ENCODE data around the gene RBM25. TPM values are rescaled to one million over a fixed set of nuclear protein-coding genes. Genes with fewer than 3 reads are reported as not detected.
"Not testable (repeated sequence)": the region's sequence is repeated elsewhere in the genome, so short reads cannot be mapped to it uniquely, and the experiment has no call there.

RBM25 gene
- total and polyA plus RNA-seq, 5 donors = 25.8 to 43.6 (median 39.1) TPM

DNA sequence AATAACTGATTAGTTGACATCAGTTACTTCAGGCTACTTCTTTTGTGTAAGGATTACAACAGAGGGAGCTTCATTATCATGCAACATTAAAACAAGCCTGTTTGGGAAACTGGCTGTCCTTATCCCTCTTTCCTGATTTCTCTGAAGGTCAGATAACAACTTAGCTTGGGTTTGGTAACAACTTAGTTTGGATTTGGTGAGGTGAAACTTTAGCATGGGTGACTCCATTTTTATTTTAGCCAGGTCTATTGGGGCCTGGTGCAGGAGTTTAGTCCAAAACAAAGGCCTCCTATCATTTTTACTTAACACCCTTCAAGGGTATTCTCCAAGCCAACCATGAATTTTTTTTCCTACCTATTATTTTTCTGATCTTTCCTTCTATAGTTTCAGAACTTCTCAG lies 30.4 kb upstream of the RBM25 start:
- Histone ChIP-seq H3K27ac (ENCODE audit: low read length) (no peak overlapping the region), H3K9me3 (ENCODE audit: control insufficient read depth, low read length) (no peaks in the 10 kb centered on the region), H3K27me3 (ENCODE audit: control insufficient read depth, insufficient read depth) (no peaks in the 10 kb centered on the region), H3K4me1 (ENCODE audit: control insufficient read depth, insufficient read depth, low read length) (no peaks in the 10 kb centered on the region), H3K4me3 (ENCODE audit: low read length) (no peak overlapping the region)
- DNase-seq (no peak), ATAC-seq (no peak)
- intact Hi-C loops (cut with DNase I) = no loop called here

DNA sequence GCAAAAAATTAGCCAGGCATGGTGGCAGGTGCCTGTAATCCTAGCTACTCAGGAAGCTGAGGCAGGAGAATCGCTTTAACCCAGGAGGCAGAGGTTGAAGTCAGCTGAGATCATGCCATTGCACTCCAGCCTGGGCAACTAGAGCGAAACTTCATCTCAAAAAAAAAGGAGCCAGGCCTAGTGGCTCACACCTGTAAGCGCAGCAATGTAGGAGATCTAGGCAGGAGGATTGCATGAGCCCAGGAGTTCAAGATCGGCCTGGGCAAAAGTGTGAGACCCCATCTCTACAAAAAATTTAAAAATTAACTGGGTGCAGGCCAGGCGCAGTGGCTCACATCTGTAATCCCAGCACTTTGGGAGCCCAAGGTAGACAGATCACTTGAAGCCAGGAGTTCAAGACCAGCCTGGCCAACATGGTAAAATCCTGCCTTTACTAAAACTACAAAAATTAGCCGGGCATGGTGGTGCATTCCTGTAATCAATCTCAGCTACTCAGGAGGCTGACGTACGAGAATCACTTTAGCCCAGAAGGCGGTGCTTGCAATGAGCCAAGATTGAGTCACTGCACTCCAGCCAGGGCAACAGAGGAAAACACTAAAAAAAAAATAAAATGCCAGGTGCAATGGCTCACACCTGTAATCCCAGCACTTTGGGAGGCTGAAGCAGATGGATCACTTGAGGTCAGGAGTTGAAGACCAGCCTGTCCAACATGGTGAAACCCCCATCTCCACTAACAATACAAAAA lies 21.5 kb upstream of the RBM25 start:
- H3K27ac ChIP-seq (ENCODE audit: low read length); H3K4me1 ChIP-seq (ENCODE audit: control insufficient read depth, insufficient read depth, low read length); DNase-seq; ATAC-seq; H3K27me3 ChIP-seq (ENCODE audit: control insufficient read depth, insufficient read depth); H3K9me3 ChIP-seq (ENCODE audit: control insufficient read depth, low read length); H3K4me3 ChIP-seq (ENCODE audit: low read length); intact Hi-C loops (cut with DNase I): not testable (repeated sequence)
- WGBS = 91% methylated on average over 9 of the region's 9 CpGs

DNA sequence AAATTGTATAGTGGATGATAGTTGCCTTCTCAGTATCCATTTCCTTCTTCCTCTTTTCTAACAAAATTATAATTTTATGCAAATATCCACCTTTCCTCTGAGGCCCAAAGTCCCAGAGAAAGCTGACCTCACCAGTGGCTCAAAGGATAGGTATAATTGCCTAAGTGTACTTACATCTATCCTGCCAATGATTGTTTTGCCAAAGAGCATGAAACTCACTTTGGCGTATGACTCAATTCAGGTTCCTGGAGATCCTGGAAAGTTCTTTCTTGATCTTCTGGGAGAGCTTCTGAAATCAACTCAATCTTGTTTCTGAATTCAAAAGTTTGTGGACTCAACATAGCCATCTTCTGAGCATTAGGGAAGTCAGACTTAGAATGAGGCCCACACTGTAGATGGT lies 10.5 kb upstream of the RBM25 start:
- DNase-seq (no peak), ATAC-seq (no peak)
- Histone ChIP-seq H3K4me3 (ENCODE audit: low read length) (no peak overlapping the region), H3K9me3 (ENCODE audit: control insufficient read depth, low read length) (no peaks in the 10 kb centered on the region), H3K27ac (ENCODE audit: low read length) (no peak overlapping the region), H3K4me1 (ENCODE audit: control insufficient read depth, insufficient read depth, low read length) (no peaks in the 10 kb centered on the region), H3K27me3 (ENCODE audit: control insufficient read depth, insufficient read depth) (no peaks in the 10 kb centered on the region)
- intact Hi-C loops (cut with DNase I) = no loop called here
- 97% methylated on average over 1 of the region's 1 CpG for WGBS

DNA sequence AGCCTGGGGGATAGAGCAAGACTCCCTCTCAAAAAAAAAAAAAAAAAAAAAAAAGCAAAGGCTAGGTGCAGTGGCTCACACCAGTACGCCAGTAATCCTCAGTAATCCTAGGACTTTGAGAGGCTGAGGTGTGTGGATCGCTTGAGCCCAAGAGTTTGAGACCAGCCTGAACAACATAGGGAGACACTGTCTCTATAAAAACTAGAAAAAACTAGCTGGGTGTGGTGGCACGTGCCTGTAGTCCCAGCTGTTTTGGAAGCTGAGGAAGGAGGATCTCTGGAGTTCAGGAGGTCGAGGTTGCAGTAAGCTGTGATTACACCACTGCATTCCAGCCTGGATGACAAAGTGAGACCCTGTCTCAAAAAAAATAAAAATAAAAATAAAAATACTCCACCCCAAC lies 8.9 kb upstream of the RBM25 start:
- Histone ChIP-seq H3K27me3 (ENCODE audit: control insufficient read depth, insufficient read depth) (no peaks in the 10 kb centered on the region), H3K4me1 (ENCODE audit: control insufficient read depth, insufficient read depth, low read length) (no peaks in the 10 kb centered on the region), H3K27ac (ENCODE audit: low read length) (no peak overlapping the region), H3K9me3 (ENCODE audit: control insufficient read depth, low read length) (no peaks in the 10 kb centered on the region), H3K4me3 (ENCODE audit: low read length) (no peak overlapping the region)
- ATAC-seq (no peak), DNase-seq (no peak)
- WGBS = 61% methylated on average over 4 of the region's 4 CpGs
- intact Hi-C loops (cut with DNase I) = no loop called here

DNA sequence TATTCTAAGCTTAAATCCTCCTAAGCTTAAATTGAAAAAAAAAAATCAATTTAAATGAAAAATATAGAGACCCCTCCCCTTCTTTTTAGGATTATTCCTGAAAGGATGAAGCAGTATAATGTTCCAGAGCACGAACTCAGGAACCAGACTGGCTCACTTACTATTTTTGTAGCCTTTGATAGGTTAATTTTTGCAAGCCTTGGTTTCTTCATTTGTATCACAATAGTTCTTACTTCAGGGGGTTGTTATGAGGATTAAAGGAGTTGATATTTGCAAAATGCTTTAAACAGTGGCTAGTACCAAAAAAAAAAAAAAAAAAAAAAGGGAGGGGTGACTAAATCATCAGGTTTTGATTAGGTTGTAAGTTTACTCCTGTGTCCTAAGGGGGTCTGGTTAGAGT lies 3.1 kb upstream of the RBM25 start:
- Histone ChIP-seq H3K4me3 (ENCODE audit: low read length) (no peak overlapping the region), H3K9me3 (ENCODE audit: control insufficient read depth, low read length) (no peaks in the 10 kb centered on the region), H3K27me3 (ENCODE audit: control insufficient read depth, insufficient read depth) (no peaks in the 10 kb centered on the region), H3K27ac (ENCODE audit: low read length) (no peak overlapping the region), H3K4me1 (ENCODE audit: control insufficient read depth, insufficient read depth, low read length) (no peaks in the 10 kb centered on the region)
- ATAC-seq (no peak), DNase-seq (no peak)
- WGBS = 90% methylated on average over 1 of the region's 1 CpG
- intact Hi-C loops (cut with DNase I) = no loop called here

DNA sequence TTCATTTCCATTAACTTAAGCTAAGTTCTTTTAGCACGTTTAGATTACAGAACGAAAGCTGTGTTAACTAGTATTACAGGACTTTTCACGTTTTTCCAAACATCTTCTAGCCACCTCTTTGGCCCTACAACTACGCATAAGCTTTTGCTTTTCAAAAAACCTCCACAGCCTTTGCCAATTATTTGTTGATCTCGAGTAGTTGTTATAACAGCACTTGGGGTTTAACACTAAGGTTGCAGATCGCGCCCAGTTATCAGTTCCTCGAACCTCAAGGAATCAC lies 450 bp upstream of the RBM25 start:
- 6% methylated on average over 8 of the region's 8 CpGs for WGBS
- DNase-seq (no peak), ATAC-seq (no peak)
- Histone ChIP-seq H3K27ac (ENCODE audit: low read length) (peak overlapping the region; percentile 98), H3K4me1 (ENCODE audit: control insufficient read depth, insufficient read depth, low read length) (peaks cover 3% of the 10 kb centered on the region), H3K9me3 (ENCODE audit: control insufficient read depth, low read length) (no peaks in the 10 kb centered on the region), H3K4me3 (ENCODE audit: low read length) (peak overlapping the region; percentile 69), H3K27me3 (ENCODE audit: control insufficient read depth, insufficient read depth) (no peaks in the 10 kb centered on the region)
- intact Hi-C loops (cut with DNase I) = no loop called here

DNA sequence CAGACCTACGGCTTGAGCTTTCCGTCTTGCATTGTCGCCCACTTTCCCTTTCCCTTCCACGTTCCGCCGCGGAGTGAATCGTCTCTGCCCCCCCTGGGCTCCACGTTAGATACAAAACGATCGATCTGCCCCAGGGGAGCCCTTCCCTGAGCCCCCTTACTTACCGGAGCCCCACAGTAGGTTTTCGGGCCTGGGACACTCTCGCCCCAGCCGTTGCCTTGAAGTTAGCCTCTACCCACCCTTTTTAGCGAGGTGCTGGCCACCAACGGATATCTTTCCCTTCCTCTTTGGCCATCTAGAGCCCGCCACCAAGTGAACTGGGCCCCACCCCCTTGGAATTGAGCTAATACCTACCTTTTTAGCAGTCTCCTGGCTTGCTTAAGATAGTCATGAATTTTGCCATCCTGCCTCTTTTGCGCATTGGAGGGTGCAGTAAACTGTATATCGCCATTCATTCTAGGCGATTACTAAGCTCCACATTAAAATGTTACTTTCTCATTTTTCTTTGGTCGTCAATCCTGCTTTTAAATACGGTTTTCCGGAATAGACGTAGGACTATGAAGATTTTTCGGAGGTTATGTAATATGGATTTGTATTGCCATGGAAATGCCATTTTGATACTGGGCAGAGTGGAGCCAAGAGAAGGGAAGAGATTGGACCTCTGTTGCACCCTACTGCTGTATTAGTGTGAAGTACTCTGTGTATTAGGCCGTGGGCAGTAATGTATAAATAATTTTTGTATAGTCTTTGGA lies 764 bp downstream of the RBM25 start:
- intact Hi-C loops (cut with DNase I) = no loop called here
- Histone ChIP-seq H3K9me3 (ENCODE audit: control insufficient read depth, low read length) (no peaks in the 10 kb centered on the region), H3K27me3 (ENCODE audit: control insufficient read depth, insufficient read depth) (no peaks in the 10 kb centered on the region), H3K4me1 (ENCODE audit: control insufficient read depth, insufficient read depth, low read length) (peaks cover 3% of the 10 kb centered on the region), H3K4me3 (ENCODE audit: low read length) (peak overlapping the region; percentile 97), H3K27ac (ENCODE audit: low read length) (peak overlapping the region; percentile 97)
- peak; percentile 37 to 56 for ATAC-seq
- DNase-seq = peak in 1 of 3 donors; percentile 43
- WGBS = under 1% methylated on average over 27 of the region's 27 CpGs

DNA sequence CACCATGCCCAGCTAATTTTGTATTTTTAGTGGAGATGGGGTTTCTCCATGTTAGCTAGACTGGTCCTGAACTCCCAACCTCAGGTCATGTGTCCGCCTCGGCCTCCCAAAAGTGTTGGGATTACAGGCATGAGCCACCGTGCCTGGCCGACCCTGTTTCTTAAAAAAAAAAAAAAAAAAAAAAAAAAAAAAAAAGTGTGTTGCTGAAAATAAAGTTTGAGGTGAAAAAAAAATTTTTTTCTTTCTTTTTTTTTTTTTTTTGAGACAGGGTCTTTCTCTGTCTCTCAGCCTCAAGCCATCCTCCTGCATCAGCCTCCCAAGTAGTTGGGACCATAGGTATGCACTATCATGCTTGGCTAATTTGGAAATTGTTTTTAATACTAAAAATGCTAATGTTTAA lies 11.3 kb downstream of the RBM25 start:
- DNase-seq (no peak), ATAC-seq (no peak)
- Histone ChIP-seq H3K4me1 (ENCODE audit: control insufficient read depth, insufficient read depth, low read length) (peaks cover 2% of the 10 kb centered on the region), H3K27ac (ENCODE audit: low read length) (no peak overlapping the region), H3K27me3 (ENCODE audit: control insufficient read depth, insufficient read depth) (no peaks in the 10 kb centered on the region), H3K4me3 (ENCODE audit: low read length) (no peak overlapping the region), H3K9me3 (ENCODE audit: control insufficient read depth, low read length) (no peaks in the 10 kb centered on the region)
- WGBS = 96% methylated on average over 4 of the region's 4 CpGs
- intact Hi-C loops (cut with DNase I) = no loop called here

DNA sequence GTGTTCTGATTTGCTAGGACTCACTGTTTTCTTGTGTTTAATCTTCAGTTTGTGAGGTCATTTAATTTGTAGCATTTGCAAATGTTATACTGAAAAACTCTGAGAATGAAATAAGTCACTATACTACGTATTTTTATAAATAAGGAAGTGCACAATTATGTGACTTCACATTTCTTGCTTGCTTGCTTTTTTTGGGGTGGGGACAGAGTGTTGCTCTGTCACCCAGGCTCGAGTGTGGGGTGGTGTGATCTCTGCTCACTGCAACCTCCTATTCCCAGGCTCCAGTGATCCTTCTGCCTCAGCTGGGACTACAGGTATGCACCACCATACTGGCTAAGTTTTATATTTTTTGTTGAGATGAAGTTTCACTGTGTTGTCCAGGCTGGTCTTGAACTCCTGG lies 32.7 kb downstream of the RBM25 start:
- Histone ChIP-seq H3K4me3 (ENCODE audit: low read length) (no peak overlapping the region), H3K27me3 (ENCODE audit: control insufficient read depth, insufficient read depth) (no peaks in the 10 kb centered on the region), H3K27ac (ENCODE audit: low read length) (no peak overlapping the region), H3K9me3 (ENCODE audit: control insufficient read depth, low read length) (no peaks in the 10 kb centered on the region), H3K4me1 (ENCODE audit: control insufficient read depth, insufficient read depth, low read length) (no peaks in the 10 kb centered on the region)
- intact Hi-C loops (cut with DNase I) = no loop called here
- ATAC-seq (no peak), DNase-seq (no peak)
- 88% methylated on average over 2 of the region's 2 CpGs for WGBS

DNA sequence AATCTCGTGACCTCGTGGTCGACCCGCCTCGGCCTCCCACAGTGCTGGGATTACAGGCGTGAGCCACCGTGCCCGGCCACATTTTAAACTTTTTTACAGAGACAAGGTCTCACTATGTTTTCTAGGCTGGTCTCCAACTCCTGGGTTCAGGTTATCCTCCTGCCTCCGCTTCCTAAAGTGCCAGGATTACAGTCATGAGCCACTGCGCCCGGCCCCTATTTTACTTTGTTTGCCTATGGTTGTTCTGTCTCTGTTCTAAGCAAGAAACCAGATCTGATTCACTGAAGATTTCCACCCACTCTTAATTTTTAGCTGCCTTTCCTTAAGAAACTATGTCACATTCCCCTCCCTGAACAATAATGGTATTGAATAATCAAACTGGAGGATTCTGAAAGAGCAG lies 39.1 kb downstream of the RBM25 start:
- intact Hi-C loops (cut with DNase I) = no loop called here
- 98% methylated on average over 11 of the region's 11 CpGs for WGBS

DNA sequence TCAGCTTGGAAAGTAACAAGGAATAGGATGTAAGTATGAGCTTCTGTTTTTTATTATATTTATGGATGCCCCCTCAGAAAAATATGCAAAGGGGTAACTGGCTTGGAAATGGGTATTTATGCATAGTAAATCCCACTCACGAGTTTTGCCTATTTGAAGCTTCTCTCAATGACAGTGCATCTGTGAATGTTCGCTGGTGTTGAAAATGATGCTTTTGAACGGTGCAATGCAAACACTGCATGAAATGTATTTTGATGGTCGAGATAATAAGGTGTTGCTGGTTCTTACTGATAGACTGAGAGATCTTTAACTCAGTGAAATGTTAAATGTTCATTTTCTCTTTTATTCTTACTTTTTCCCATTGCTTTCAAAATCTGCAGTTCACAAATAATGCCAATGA lies 42.0 kb downstream of the RBM25 start:
- no peak for DNase-seq
- H3K4me1 ChIP-seq (ENCODE audit: control insufficient read depth, insufficient read depth, low read length) = no peaks in the 10 kb centered on the region
- no peaks in the 10 kb centered on the region for H3K9me3 ChIP-seq (ENCODE audit: control insufficient read depth, low read length)
- no peak overlapping the region for H3K4me3 ChIP-seq (ENCODE audit: low read length)
- no peak for ATAC-seq
- intact Hi-C loops (cut with DNase I) = no loop called here
- H3K27me3 ChIP-seq (ENCODE audit: control insufficient read depth, insufficient read depth) = no peaks in the 10 kb centered on the region
- H3K27ac ChIP-seq (ENCODE audit: low read length) = no peak overlapping the region
- WGBS = 92% methylated on average over 4 of the region's 4 CpGs

More for the DNA sequence above, 39.1 kb downstream of the RBM25 start:
- DNase-seq (no peak), ATAC-seq (no peak)
- Histone ChIP-seq H3K4me1 (ENCODE audit: control insufficient read depth, insufficient read depth, low read length) (no peaks in the 10 kb centered on the region), H3K27me3 (ENCODE audit: control insufficient read depth, insufficient read depth) (no peaks in the 10 kb centered on the region), H3K27ac (ENCODE audit: low read length) (no peak overlapping the region), H3K9me3 (ENCODE audit: control insufficient read depth, low read length) (no peaks in the 10 kb centered on the region), H3K4me3 (ENCODE audit: low read length) (no peak overlapping the region)

Data from right cardiac atrium (tissue), 5 donors.